VCaP (cell line): Measurements from ENCODE around the gene TP53BP2.

Source experiments
- H3K27ac ChIP-seq: fragments of 450-650 bp; 2 replicates; pipeline ENCODE4 v1.5.1; 2017
- CTCF ChIP-seq: fragments of 450-650 bp; conservative IDR thresholded peaks from 2 replicates; pipeline ENCODE4 v1.5.1; 2017; ENCODE audit warnings: mild to moderate bottlenecking, moderate library complexity

TP53BP2 gene

DNA sequence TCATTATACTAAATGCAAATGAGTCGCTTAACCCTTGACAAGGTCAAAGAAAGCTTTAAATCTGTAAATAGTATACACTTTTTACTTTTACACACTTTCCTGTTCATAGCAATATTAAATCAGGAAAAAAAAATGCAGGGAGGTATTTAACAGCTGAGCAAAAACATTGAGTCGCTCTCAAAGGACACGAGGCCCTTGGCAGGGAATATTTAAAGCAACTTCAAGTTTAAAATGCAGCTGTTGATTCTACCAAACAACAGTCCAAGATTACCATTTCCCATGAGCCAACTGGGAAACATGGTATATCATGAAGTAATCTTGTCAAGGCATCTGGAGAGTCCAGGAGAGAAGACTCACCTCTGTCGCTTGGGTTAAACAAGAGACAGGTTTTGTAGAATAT lies 70.7 kb downstream of the TP53BP2 start:
- H3K27ac ChIP-seq: no peak overlapping the region
- no peak for TF ChIP-seq CTCF

DNA sequence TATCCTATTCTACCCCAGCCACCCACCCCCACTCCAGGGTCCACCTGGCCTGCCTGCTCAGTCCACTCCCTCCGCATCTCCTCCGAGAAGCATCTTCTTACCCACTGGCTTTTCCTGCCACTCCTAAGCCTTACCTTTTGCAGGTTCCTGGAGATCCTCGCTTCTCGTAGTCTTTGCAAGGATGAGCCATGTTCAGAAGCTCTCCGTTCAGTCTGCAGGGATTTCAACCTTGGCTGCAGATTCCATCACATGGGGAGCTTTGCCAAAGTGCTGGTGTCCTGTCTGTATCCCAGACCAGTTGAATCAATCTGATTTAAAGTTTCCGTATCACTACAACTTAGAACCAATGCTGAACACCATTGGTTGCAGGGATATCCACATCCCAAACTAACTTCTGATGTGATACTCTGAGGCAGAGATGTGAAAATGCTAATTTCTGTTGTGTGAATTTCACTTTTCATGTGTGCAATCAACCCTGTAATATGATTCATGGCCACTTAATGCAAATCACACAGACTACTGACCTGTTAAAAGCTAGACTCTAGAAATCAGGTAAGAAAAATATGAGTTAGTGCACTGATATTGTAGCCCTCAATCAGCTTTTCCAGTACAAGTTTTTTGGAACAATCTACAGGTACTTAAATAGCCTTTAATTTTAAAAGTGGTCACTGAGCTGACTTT lies 71.5 kb downstream of the TP53BP2 start:
- TF ChIP-seq CTCF: no peak
- H3K27ac ChIP-seq: no peak overlapping the region

- TF ChIP-seq CTCF: no peak
- H3K27ac ChIP-seq: no peak overlapping the region
These were observed 73.0 kb downstream of the TP53BP2 start for GRCh38 chr1:223772771-223773160.

- TF ChIP-seq CTCF: no peak
- H3K27ac ChIP-seq: no peak overlapping the region
These were observed 73.7 kb downstream of the TP53BP2 start for GRCh38 chr1:223771814-223772770.

- no peak overlapping the region for H3K27ac ChIP-seq
These were observed 74.3 kb downstream of the TP53BP2 start for GRCh38 chr1:223771469-223771813.

DNA sequence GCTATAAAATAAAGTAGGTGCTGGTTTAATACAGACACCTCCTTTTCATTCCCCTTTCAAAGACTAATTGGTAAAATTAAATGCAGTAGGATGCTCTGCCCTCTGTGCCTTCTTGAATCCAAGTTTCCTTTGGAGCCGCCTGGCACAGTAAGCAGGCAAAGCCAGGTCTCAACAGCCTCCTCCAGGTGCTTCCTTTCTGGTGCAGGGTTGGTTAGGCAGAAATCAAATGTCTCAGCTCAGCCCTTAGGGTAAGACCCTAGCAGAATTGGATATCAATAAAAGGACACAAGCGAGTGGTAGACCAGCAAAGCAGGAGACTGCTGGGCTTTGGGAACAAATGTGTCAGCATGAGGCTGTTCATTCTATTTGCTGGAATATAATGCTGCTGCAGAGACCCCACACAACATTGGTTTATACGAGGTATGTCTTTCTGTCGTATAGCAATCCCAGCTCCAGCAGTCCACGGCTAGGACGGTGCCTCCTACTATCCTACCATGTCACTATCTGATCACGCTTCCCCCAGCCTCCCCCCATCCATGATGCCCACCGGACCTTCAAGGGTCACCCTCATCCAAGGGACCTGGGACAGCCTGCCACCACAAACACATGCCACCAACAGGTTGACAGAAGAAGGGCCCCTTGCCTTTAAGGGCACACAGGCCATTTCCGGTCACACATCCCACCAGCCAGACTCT lies 75.0 kb downstream of the TP53BP2 start:
- H3K27ac ChIP-seq: no peak overlapping the region
- no peak for TF ChIP-seq CTCF

More at GRCh38 chr1:223771469-223771813, 74.3 kb downstream of the TP53BP2 start:
- no peak for TF ChIP-seq CTCF
